Fibroblast of lung (primary cell): ENCODE results near the gene PITRM1.

ENCODE experiments used
- EZH2 ChIP-seq: IDR thresholded peaks from 2 replicates; pipeline ENCODE4 v1.5.1; 2012; ENCODE audit warnings: low read length, control low read depth, mild to moderate bottlenecking; ENCODE audit errors: missing control alignments
- TF ChIP-seq, protein P1 (sequence below), 2 donors: IDR thresholded peaks in 1 of 2; conservative IDR thresholded peaks in 1 of 2; 1 replicate in 1 of 2; 2 replicates in 1 of 2; pipeline ENCODE4 v1.5.1; 2011 to 2012; ENCODE audit warnings: low read length in 2 of 2, control low read depth in 1 of 2, inconsistent platforms in 1 of 2, low read depth in 1 of 2, mild to moderate bottlenecking in 1 of 2

GRCh38 chr10:3152566-3152935 lies 20.0 kb downstream of the PITRM1 start:
- TF ChIP-seq, protein P1, sequence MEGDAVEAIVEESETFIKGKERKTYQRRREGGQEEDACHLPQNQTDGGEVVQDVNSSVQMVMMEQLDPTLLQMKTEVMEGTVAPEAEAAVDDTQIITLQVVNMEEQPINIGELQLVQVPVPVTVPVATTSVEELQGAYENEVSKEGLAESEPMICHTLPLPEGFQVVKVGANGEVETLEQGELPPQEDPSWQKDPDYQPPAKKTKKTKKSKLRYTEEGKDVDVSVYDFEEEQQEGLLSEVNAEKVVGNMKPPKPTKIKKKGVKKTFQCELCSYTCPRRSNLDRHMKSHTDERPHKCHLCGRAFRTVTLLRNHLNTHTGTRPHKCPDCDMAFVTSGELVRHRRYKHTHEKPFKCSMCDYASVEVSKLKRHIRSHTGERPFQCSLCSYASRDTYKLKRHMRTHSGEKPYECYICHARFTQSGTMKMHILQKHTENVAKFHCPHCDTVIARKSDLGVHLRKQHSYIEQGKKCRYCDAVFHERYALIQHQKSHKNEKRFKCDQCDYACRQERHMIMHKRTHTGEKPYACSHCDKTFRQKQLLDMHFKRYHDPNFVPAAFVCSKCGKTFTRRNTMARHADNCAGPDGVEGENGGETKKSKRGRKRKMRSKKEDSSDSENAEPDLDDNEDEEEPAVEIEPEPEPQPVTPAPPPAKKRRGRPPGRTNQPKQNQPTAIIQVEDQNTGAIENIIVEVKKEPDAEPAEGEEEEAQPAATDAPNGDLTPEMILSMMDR (conservative IDR thresholded peaks at IDR 0.05 in 1 of 2, IDR thresholded peaks at IDR 0.05 in 1 of 2; ENCODE audit: low read depth in 1 of 2, low read length in 2 of 2) = no peak
- TF ChIP-seq EZH2 = no peak
